HepG2 (cell line): Measurements from ENCODE around the gene VDAC2. TPM values are rescaled to one million over a fixed set of nuclear protein-coding genes. Genes with fewer than 3 reads are reported as not detected.

Experiments used
- ATAC-seq: fragments of 200-7000 bp; cut with Tn5 transposase; 3 replicates; pipeline ENCODE4 v1.9.1; 2020; ENCODE audit warnings: mild to moderate bottlenecking, moderate library complexity
- BruUV-seq: library from RNA; stranded (reverse); fragments of 400-500 nt; replicated peaks from 2 replicates; lab custom pipeline; 2021; lab: Mats Ljungman, UMichigan
- CTCF ChIA-PET: fragments of 300-600 bp; formaldehyde crosslinking; extraction: SDS; loops from one replicate; lab custom pipeline; 2021; ENCODE audit warnings: low total read pairs, inconsistent platforms, low intra/inter-chr PET ratio; lab: Yijun Ruan, JAX
- POLR2A ChIA-PET: fragments of 350-600 bp; sonication (Branson Sonifier 250); formaldehyde crosslinking; loops from one replicate; lab custom pipeline; 2020; ENCODE audit warnings: antibody characterized with exemption, inconsistent platforms; lab: Yijun Ruan, JAX
- DNase-seq: peaks from one replicate; pipeline ENCODE4 v3.0.0-alpha.2; 2015; ENCODE audit warnings: low spot score
- FAIRE-seq: peaks from 3 replicates; lab custom pipeline; 2011; peaks lifted over from hg19 to GRCh38; lab: Jason Lieb, UNC
- H2AFZ ChIP-seq: one replicate; pipeline ENCODE4 v1.6.1; 2011; ENCODE audit warnings: low read length, inconsistent platforms
- H3K27ac ChIP-seq: fragments of 300-600 bp; 3 replicates; pipeline ENCODE4 v1.8.0; 2011; ENCODE audit warnings: mixed run types, mild to moderate bottlenecking, mixed read lengths, low read length, inconsistent platforms; ENCODE audit not compliant: insufficient read depth; ENCODE audit errors: extremely low read length
- H3K27me3 ChIP-seq, 2 experiments: fragments of 200-600 bp in 1 of 2; 2 replicates in 1 of 2; 3 replicates in 1 of 2; pipeline versions ENCODE4 v1.6.0 to v1.8.0; 2011; ENCODE audit warnings: low read length in 2 of 2, mild to moderate bottlenecking in 2 of 2, moderate library complexity in 2 of 2, inconsistent platforms in 1 of 2; ENCODE audit not compliant: insufficient read depth in 2 of 2, control insufficient read depth in 1 of 2
- H3K36me3 ChIP-seq, 2 experiments: fragments of 200-600 bp in 1 of 2; replicated peaks in 1 of 2; 2 replicates in 1 of 2; 3 replicates in 1 of 2; pipeline versions ENCODE4 v1.5.1 to v1.8.0; 2011; ENCODE audit warnings: low read length in 2 of 2, inconsistent platforms in 1 of 2; ENCODE audit not compliant: insufficient read depth in 2 of 2, control insufficient read depth in 1 of 2
- H3K4me1 ChIP-seq: 2 replicates; pipeline ENCODE4 v1.5.1; 2012; ENCODE audit warnings: low read length, inconsistent platforms; ENCODE audit not compliant: insufficient read depth
- H3K4me2 ChIP-seq: 2 replicates; pipeline ENCODE4 v1.6.0; 2011; ENCODE audit warnings: low read depth, low read length, inconsistent platforms
- H3K4me3 ChIP-seq, 3 experiments: fragments of 200-600 bp in 1 of 3; sonication (generic), shearing (Covaris generic) in 1 of 3; replicated peaks in 1 of 3; 2 replicates each; pipeline ENCODE4 v1.5.1; 2011 to 2016; ENCODE audit warnings: low read length in 3 of 3, inconsistent platforms in 2 of 3, low read depth in 2 of 3, mild to moderate bottlenecking in 2 of 3, control low read depth in 1 of 3, mixed read lengths in 1 of 3; ENCODE audit not compliant: insufficient read depth in 1 of 3
- H3K79me2 ChIP-seq: one replicate; pipeline ENCODE4 v1.6.1; 2011; ENCODE audit warnings: low read length, inconsistent platforms; ENCODE audit not compliant: insufficient read depth
- H3K9ac ChIP-seq: 2 replicates; pipeline ENCODE4 v1.6.0; 2011; ENCODE audit warnings: mild to moderate bottlenecking, low read depth, low read length, inconsistent platforms; ENCODE audit not compliant: insufficient read depth
- H3K9me3 ChIP-seq: 2 replicates; pipeline ENCODE4 v1.5.1; 2012; ENCODE audit warnings: mild to moderate bottlenecking, low read length
- H4K20me1 ChIP-seq: 2 replicates; pipeline ENCODE4 v1.6.0; 2011; ENCODE audit warnings: inconsistent platforms, mild to moderate bottlenecking, low read length, moderate library complexity; ENCODE audit not compliant: insufficient read depth
- ESRRA ChIP-seq: sonication (generic); formaldehyde crosslinking; IDR thresholded peaks from 2 replicates; pipeline ENCODE4 v1.5.1; 2020; ENCODE audit warnings: mild to moderate bottlenecking, low read depth, missing genetic modification reagents
- HCFC1 ChIP-seq: fragments of 150-350 bp; IDR thresholded peaks from 2 replicates; pipeline ENCODE4 v1.6.1; 2014; ENCODE audit warnings: low read depth, low read length
- MAFF ChIP-seq: IDR thresholded peaks from 2 replicates; pipeline ENCODE4 v1.6.1; 2011; ENCODE audit warnings: low read depth, low read length, improper control_type of control experiment
- MNT ChIP-seq: fragments of 450-650 bp; IDR thresholded peaks from 2 replicates; pipeline ENCODE4 v1.6.1; 2016
- REXO4 ChIP-seq: sonication (generic); formaldehyde crosslinking; IDR thresholded peaks from 2 replicates; pipeline ENCODE4 v1.8.0; 2022; ENCODE audit warnings: missing genetic modification reagents, mild to moderate bottlenecking, borderline replicate concordance
- SCMH1 ChIP-seq: sonication (generic); formaldehyde crosslinking; IDR thresholded peaks from 2 replicates; pipeline ENCODE4 v1.9.0; 2021; ENCODE audit warnings: missing genetic modification reagents, mild to moderate bottlenecking, borderline replicate concordance
- ZBTB7B ChIP-seq: sonication (generic); formaldehyde crosslinking; IDR thresholded peaks from 2 replicates; pipeline ENCODE4 v1.4.0; 2020; ENCODE audit warnings: missing genetic modification reagents
- ZNF335 ChIP-seq: sonication (generic); formaldehyde crosslinking; IDR thresholded peaks from 2 replicates; pipeline ENCODE4 v1.4.0; 2020; ENCODE audit warnings: missing genetic modification reagents
- ZNF775 ChIP-seq: sonication (generic); formaldehyde crosslinking; IDR thresholded peaks from 2 replicates; pipeline ENCODE4 v1.4.0; 2020; ENCODE audit warnings: missing genetic modification reagents, mild to moderate bottlenecking, moderate library complexity, borderline replicate concordance
- WGBS: methylation state at CpG from one replicate; pipeline ENCODE4 v1.1.6; 2017; ENCODE audit warnings: low lambda C conversion rate; 5-methylcytosine and 5-hydroxymethylcytosine counted together
- in situ Hi-C: cut with HindIII; loops from 2 replicates; pipeline ENCODE4 v1.10.0; 2017; ENCODE audit warnings: low pct_unique_long_range_greater_than_20kb; ENCODE audit not compliant: extremely low pct_ligation_motif_present
- intact Hi-C: fragments of 100-400 bp; cut with micrococcal nuclease; formaldehyde crosslinking; loops from one replicate; pipeline ENCODE4 v1.10.0; 2022; ENCODE audit not compliant: unreplicated experiment
- polyA plus RNA-seq, 8 experiments: library from polyadenylated mRNA; depleted of rRNA in 3 of 8; stranded (reverse) in 7 of 8; unstranded in 1 of 8; fragments of >200 nt; fragmentation: Illumina TruSeq in 4 of 8; extraction: Trizol in 4 of 8; gene quantifications; 2 replicates each; pipeline versions ENCODE4 v1.2.1 to v1.2.3, GENCODE V29; 2011 to 2016; ENCODE audit warnings: low read depth in 4 of 8, missing spikeins in 1 of 8, mixed read lengths in 1 of 8; ENCODE audit not compliant: insufficient read depth in 1 of 8
- total RNA-seq, 5 experiments: library from RNA; depleted of rRNA; stranded (reverse); fragments of >200 nt; fragmentation: Illumina TruSeq; extraction: Trizol; gene quantifications; 2 replicates each; pipeline ENCODE4 v1.2.3, GENCODE V29; 2016; ENCODE audit warnings: low read depth in 1 of 5
- TF ChIP-seq, protein P1 (sequence below): sonication (generic); formaldehyde crosslinking; IDR thresholded peaks from 2 replicates; pipeline ENCODE4 v1.4.0; 2020; ENCODE audit warnings: missing genetic modification reagents

Gene VDAC2
- total and polyA plus RNA-seq, 2 of the 13 experiments (the other 11 are each of a cell fraction or from before 2014, with no cell fraction given) = 67.9 to 222 TPM

GRCh38 chr10:75246506-75246905, 35.9 kb downstream of the VDAC2 start:
- Histone ChIP-seq H3K9ac (no peak overlapping the region), H3K4me3 (no peak overlapping the region), H3K4me2 (no peak overlapping the region; the same call in 1 of the 2 replicates), H3K4me1 (peaks cover 38% of the 10 kb centered on the region), H3K79me2 (no peaks in the 10 kb centered on the region), H3K27ac (no peak overlapping the region), H3K9me3 (no peaks in the 10 kb centered on the region), H4K20me1 (no peaks in the 10 kb centered on the region), H3K27me3 (no peaks in the 10 kb centered on the region), H3K36me3 (no peaks in the 10 kb centered on the region), H2AFZ (no peak overlapping the region)
- FAIRE-seq = no peak
- TF ChIP-seq MAFF (no peak), ZNF335 (no peak)
- no peak for DNase-seq
- no TSS peak for BruUV-seq
- ChIA-PET CTCF (no interaction called here), POLR2A (interaction anchor here (2.2 kb wide), 1 partner anchor 155 kb away, joined by 4 read pairs; the partner anchor contains the start of gene ZNF503)
- in situ Hi-C loops = no loop called here
- no peak for ATAC-seq
- intact Hi-C loops = no loop called here
- WGBS = 46% methylated on average over 4 of the region's 6 CpGs

DNA sequence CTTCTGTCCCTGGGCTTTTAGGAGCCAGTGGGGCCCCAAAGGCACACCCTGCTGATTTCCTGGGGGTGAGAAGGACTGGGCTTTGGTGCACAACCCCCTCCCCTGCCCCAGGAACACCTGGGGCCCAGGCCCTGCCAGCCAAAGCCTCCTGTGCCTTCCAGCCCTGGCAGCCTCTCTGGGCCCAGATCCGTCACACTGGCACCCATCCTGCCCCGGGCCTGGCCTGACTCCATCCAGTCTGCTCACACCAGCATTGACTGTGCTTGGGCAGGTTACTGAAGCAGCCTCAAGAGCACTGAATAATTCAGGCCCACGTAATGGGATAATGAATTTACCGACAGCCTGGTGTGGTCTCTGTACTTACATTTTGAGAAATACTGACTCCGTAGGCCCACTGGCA, 37.2 kb downstream of the VDAC2 start:
- ATAC-seq (no peak), DNase-seq (no peak), FAIRE-seq (no peak)
- POLR2A ChIA-PET = no interaction called here
- Histone ChIP-seq H4K20me1 (no peaks in the 10 kb centered on the region), H3K79me2 (no peaks in the 10 kb centered on the region), H3K9ac (no peak overlapping the region), H2AFZ (no peak overlapping the region), H3K27ac (no peak overlapping the region), H3K36me3 (no peaks in the 10 kb centered on the region), H3K27me3 (no peaks in the 10 kb centered on the region), H3K4me1 (peaks cover 38% of the 10 kb centered on the region), H3K4me2 (no peak overlapping the region), H3K4me3 (no peak overlapping the region), H3K9me3 (no peaks in the 10 kb centered on the region)
- WGBS = 40% methylated on average over 3 of the region's 5 CpGs
- in situ Hi-C loops = no loop called here
- BruUV-seq = no TSS peak
- intact Hi-C loops = no loop called here
- CTCF ChIA-PET = no interaction called here
- TF ChIP-seq SCMH1 = no peak
- no peak for TF ChIP-seq ZNF775 (CRISPR knock-in tag)
- TF ChIP-seq ZBTB7B (CRISPR knock-in tag) = no peak
- TF ChIP-seq, protein P1, sequence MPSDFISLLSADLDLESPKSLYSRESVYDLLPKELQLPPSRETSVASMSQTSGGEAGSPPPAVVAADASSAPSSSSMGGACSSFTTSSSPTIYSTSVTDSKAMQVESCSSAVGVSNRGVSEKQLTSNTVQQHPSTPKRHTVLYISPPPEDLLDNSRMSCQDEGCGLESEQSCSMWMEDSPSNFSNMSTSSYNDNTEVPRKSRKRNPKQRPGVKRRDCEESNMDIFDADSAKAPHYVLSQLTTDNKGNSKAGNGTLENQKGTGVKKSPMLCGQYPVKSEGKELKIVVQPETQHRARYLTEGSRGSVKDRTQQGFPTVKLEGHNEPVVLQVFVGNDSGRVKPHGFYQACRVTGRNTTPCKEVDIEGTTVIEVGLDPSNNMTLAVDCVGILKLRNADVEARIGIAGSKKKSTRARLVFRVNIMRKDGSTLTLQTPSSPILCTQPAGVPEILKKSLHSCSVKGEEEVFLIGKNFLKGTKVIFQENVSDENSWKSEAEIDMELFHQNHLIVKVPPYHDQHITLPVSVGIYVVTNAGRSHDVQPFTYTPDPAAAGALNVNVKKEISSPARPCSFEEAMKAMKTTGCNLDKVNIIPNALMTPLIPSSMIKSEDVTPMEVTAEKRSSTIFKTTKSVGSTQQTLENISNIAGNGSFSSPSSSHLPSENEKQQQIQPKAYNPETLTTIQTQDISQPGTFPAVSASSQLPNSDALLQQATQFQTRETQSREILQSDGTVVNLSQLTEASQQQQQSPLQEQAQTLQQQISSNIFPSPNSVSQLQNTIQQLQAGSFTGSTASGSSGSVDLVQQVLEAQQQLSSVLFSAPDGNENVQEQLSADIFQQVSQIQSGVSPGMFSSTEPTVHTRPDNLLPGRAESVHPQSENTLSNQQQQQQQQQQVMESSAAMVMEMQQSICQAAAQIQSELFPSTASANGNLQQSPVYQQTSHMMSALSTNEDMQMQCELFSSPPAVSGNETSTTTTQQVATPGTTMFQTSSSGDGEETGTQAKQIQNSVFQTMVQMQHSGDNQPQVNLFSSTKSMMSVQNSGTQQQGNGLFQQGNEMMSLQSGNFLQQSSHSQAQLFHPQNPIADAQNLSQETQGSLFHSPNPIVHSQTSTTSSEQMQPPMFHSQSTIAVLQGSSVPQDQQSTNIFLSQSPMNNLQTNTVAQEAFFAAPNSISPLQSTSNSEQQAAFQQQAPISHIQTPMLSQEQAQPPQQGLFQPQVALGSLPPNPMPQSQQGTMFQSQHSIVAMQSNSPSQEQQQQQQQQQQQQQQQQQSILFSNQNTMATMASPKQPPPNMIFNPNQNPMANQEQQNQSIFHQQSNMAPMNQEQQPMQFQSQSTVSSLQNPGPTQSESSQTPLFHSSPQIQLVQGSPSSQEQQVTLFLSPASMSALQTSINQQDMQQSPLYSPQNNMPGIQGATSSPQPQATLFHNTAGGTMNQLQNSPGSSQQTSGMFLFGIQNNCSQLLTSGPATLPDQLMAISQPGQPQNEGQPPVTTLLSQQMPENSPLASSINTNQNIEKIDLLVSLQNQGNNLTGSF (CRISPR knock-in tag) = no peak
- no peak for TF ChIP-seq ESRRA (CRISPR knock-in tag)
- TF ChIP-seq MNT = no peak
- TF ChIP-seq REXO4 = no peak
- no peak for TF ChIP-seq HCFC1
